Measurements from ENCODE around the gene C10orf90.

Gene C10orf90

DNA sequence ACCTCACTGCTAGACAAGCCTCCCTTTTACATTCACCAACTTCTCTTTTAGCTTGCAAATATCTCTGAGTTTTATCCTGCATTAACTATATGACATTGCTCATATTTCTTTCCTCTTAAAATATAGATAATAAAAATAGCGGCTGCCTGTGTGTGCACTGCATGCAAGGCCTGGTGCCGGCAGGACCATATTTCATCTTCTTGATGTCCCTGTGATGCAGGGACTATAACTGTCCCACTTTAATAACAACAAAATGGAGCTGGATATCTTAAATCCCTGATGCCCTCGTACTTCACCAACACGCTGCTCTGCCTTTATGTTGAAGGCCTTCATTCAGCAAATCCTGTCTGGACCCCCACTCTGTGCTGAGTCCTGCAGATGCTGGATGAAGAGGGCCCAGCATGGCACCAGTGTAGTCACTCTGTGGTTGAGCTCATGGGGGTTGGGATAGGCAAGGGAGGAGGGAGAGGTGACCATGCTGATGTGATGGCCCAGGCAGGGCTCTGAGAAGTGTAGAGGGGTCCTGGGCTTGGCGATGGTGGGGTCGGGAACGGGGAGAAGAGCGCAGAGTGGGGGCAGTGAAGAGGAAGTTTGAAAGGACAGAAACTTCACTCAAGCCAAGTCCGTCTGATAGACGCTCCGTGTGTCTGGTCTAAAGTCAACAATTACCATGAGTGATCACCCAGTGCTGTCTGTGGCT lies 40.4 kb downstream of the C10orf90 start:
- DNase-seq, result no peak

DNA sequence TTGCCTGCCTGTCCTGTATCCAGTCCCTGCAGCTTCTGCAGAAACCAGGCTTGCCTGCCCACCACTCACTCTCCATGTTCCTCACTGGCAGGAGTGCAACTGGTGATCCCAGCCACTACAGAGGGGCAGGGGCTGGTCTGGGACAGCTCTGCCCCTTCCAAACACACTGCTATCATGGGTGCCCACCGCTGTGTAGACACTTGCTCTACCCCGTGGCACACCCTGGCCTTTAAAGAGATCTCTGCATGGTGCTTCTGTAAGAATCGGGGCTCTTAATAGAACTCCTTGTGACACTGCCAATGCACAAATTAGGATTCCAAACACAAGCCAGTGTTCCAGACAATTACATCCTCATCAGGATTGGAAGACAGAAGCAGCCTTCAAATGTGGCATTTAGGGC lies 41.7 kb downstream of the C10orf90 start:
- no peak for DNase-seq

DNA sequence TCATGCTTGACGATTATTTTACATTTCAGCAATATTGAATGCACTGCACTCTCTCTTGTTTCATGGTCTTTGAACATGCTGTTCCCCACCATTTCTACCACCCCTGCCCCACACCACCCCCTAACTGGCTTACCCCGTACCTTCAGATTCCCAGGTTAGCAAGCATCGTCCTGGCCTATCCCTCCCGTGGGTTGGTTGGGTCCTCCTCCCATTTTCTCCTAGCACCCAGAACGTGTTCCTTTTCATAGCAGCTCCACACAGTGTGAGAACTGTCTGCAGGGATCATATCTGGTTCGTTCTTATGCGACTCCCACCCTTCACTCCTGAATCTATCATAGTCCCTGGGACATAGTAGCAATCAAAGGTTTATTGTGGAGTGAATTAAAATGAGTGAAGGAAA lies 48.6 kb downstream of the C10orf90 start:
- DNase-seq, result no peak

DNA sequence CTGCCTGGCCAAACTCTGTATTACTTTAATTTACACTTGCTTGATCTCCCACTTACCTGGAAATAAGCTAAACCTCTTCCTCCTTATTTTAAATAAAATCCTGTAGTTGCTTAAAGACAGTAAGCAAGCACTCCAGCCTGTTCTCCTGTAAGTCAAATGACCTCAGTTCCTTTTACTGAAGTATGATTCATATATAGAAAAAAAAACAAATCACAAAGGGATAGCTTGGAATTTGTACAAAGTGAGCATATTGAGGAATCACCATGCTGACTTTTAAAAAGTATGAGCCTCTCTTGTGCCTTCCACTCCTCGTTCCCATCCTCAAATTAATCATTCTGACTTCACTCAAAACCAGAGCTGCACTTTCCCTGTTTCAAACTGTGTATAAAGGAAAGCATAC lies 52.0 kb downstream of the C10orf90 start:
- DNase-seq, result no peak

DNA sequence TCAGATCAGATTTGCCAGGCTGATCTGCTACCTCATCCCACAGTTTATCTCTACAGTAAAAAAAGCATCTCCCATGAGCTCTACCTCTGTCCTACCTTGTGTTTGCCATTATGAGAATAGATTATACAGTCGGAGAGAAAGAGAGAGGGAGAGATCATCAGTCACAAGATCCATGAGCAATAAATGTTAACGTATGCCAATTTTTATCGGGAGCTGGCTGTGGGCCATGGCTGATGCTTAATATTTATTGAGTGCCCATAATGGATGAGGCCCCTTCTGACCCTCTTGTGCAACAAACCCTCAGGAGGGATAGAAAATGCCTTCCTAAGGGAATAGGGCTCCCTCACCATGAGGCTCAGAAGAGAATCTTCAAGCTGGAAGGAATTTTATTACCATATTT lies 52.8 kb downstream of the C10orf90 start:
- DNase-seq, result no peak

DNA sequence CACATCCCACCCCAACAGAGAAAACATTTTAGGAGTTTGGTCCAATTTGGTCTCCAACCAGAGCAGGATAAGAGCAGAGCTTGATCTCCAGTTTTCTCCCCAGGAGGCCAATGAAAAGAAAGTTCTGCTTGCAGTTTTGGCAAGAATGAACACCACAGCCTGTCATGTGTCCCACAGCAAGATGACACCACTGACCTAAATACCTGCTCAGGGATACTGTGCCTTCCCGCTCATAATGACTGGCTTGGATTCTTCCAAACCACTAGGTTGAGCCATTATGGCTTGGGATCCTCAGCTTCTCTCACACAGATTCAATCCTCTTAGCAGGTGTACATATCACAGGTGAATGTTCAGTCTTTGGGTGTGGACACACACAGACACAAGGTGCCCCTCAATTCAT lies 53.3 kb downstream of the C10orf90 start:
- DNase-seq, result no peak

DNA sequence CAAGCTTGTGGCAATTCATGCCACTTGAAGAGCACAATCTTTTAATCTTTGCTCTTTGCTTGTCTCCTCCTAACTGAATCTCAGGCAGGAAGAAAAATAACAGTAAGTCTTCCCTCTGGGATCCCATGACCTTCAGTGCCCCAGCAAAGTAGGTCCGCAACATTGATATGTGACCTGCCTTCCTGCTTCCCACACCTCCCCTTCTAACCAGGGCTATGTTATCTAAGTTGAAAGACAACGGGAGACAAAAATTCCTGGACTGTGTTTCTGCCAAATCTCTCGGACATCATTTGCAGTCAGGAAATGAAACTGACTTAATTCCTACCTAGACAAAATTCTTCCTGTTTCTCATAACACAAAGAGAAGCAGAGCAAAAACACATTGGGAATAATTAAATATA lies 53.8 kb downstream of the C10orf90 start:
- no peak for DNase-seq

DNA sequence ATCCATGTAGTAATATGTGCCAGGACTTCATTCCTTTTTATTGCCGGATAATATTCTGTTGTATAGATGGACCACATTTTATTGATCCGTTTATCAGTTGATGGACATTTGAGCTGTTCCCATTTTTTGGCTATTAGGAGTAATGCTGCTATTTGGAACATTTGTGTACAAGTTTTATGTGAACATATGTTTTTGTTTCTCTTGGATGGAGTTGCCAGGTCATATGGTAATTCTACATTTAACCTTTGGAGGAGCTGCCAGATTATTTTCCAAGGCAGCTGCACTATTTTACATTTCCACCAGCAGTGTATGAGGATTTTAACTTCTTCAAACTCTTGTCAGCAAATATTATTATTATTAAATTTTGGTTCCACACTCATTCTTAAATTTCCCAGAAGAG lies 59.2 kb downstream of the C10orf90 start:
- no peak for DNase-seq

DNA sequence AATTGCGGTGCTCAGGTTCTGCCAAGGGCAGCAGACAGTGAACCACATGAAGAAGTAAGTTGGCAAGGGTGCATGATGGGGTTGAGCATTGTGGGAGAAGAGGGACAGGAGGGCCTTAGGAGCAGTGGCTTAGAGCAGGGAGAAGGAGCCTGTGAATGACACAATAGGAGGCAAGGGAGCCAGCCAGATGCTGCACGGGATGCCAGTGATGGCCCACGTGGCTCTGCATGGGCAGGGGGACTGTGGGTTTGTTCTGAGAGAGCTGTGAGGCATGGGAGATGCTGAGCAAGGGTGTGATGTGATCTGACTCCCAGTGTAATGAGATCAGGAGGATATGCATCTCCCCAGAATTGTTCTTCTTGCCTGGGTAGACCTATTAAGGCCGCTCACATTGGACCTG lies 60.9 kb downstream of the C10orf90 start:
- no peak for DNase-seq

DNA sequence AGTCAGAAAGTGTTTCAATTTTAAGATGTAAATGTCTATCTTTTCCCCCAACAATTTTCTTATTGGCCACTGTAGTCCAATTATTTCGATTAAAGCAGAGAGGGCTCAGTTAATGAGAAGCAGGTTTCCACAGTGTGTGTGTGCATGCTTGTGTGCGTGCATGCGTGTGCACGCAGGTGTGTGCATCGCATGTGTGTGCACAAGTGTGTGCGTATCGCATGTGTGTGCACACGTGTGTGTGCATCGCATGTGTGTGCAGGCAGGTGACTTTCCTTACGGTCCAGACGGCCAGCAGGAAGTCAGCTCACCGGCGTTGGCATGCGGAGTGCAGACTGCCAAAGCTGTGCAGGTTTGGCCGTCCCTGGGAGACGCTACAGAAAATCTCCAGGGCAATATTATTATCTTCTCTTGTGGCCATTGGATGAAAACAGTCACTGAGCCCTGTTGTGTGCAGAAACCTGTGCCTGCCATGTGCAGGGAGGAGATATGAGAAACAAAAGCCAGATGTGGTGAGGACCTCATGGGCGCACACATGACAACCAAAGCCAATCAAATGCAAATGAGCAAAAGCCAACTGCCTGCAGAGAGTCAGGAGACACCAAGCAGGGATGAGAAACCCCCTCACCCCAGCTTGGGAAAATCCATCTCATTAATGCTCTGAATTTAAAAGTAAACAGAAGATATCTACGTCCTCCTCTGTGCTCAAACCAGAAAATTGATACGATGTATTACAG lies 70.4 kb downstream of the C10orf90 start:
- DNase-seq, result no peak

DNA sequence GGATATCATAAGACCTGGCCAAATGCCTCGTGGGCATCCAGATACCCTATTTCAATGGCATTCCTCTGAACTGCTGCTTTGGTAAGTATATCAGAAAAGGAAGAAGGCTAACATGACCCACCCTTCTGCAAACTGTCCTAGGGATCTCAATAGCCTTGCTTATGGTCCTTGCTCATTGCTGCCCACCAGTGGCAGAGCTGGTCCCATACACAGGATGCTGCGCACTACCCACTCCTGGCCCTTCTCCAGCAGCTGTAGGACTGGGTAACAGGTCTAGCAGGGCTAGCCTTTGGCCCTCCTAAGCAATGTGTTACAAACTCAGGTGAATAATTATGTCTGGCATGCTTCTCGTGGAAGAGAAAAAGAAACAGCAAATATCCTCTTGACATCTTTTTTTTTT lies 72.5 kb downstream of the C10orf90 start:
- DNase-seq, result no peak

DNA sequence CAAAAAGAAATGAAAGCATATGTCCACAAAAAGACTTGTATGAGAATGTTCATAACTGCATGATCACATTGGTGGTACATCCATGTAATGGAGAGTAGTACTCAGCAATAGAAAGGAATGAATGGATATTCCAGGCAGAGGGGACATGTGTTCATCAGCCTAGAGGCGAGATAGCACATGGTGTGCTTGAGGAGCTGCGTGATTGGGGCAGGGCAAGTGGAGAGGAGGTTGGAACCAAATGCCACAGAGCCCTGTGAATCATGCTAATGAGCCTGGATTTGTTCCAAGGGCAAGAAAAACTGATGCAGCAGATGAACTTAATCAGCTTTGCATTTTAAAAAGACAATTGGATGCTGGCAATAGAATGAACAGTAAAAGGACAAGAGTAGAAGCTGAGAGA lies 73.3 kb downstream of the C10orf90 start:
- DNase-seq, result no peak

DNA sequence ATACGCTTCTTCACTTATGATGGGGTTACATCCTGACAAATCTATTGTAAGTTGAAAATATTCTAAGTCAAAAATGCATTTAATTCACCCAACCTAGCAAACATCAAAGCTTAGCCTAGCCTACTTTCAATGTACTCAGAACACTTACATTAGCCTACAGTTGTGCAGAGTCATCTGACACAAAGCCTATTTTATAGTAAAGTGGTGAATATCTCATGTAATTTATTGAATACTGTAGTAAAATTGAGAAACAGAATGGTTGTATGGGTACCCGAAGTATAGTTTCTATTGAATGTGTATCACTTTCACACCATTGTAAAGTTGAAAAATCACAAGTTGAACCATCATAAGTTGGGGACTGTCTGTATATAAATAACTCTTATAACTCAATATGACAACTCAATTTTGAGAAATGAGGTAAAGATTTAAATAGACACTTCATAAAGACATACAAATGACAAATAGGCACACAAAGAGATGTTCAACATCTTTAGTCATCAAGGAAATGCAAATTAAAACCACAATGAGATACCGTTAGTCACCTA lies 73.9 kb downstream of the C10orf90 start:
- no peak for DNase-seq

DNA sequence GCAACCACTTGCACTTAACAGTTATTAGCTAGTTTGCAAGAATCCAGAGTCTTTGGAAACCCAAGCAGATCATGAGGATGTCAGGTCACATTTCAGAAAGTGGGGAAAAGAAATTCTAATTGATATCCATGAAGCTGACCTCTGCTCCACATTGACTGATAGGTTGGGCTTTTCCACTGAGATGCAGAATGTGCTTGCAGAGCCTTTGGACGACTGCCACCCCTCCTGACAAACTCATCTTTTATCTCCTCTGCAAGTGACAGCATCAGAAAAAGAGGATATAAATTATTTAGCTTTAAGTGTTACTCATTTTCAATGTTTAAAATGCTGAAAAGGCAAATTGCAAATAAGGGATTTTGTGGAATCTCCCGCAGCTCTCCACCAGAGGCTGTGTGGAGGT lies 75.3 kb downstream of the C10orf90 start:
- DNase-seq, result no peak

DNA sequence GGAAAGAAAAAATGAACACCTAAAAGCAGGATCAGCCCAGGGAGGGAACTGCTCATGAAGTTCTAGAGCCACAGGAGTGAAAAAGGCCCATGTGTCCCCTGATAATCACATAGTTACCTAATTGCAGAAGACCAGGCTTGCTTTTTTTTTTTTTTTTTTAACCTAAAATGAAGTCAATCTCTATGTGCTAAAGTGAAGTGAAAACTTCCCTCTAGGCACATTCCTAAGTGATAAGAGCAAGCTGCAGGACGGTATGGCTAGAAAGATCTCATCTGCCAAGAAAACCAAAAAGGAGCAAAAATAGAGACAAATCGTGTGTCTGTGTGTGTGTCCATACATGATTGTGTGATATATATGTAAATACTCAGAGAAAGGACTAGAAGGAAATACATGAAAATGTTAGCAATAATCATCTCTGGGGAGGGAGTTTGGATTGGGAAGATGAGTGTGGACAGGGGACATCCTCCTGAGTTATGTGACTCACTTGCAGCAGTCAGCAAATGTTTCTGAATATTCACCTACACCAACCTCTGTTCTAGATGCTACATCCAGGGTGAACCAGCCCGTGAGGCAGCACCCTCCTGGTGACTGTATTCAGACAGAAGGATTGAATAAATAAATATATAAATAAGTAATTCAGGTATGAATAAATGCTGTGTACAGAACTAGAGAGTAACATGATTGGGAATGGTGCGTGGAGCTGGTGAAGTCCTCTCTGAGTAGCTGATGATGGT lies 76.4 kb downstream of the C10orf90 start:
- DNase-seq, result no peak

DNA sequence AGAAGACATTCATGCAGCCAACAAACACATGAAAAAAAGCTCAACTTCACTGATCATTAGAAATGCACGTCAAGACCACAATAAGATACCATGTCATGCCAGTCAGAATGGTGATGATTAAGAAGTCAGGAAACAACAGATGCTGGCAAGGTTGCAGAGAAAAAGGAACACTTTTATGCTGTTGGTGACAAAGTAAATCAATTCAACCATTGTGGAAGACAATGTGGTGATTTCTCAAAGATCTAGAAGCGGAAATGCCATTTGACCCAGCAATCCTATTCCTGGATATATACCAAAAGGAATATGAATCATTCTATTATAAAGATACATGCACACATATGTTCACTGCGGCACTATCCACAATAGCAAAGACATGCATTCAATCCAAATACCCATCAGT lies 77.6 kb downstream of the C10orf90 start:
- no peak for DNase-seq

DNA sequence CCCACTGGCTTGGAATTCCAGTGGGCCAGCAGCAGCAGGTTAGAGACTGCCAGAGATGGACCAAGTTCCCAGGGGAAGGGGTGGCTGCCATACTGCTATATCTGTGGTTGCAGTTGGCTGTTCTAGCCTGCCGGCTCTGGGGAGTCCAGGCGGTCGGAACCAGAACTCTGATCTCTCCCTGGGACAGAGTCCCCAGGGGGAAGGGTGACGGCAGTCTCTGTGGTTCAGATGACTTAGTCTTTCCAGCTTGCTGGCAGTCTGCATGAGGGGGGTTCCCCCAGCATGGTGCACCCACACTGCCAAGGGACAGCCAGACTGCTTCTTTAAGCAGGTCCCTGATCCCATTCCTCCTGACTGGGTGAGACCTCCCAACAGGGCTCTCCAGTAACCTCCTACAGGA lies 82.5 kb downstream of the C10orf90 start:
- no peak for DNase-seq

DNA sequence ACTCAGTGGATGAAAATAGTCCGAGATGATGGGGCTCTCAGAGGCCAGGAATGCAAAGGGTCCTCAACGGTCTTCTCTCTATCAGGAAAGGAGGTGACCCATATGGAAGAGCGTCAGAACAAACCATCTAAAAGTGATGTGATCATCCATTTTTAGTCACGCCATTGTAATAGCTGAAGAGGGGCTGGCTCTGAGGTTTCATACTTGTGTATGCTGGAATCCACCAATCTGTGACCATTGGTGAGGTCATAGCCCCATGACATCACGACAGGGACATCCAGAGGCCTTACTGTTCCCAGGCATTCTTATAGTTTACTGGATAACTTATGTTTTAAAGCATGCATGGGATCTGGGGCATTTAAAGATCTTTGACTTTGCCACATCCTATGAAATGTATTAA lies 83.6 kb downstream of the C10orf90 start:
- DNase-seq, result no peak

DNA sequence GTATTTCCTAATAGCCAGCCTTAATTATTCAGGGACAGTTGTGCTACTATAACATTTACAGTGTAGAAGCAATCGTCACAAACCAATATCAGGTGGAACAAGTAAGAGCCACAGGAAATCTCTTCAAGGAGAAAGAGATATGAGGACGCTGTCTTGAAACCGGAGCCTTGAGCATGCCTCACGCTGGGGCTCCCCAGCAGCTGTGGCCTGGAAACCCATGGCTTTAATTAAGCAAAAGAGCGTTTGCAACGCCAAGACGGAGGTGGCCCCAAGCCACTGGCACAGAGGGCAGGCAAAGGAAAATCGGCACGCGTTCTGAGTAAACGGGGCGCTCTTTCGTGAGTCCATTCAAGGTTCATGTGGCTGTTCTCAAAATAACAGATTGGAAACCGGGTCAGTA lies 84.4 kb downstream of the C10orf90 start:
- DNase-seq, result no peak

DNA sequence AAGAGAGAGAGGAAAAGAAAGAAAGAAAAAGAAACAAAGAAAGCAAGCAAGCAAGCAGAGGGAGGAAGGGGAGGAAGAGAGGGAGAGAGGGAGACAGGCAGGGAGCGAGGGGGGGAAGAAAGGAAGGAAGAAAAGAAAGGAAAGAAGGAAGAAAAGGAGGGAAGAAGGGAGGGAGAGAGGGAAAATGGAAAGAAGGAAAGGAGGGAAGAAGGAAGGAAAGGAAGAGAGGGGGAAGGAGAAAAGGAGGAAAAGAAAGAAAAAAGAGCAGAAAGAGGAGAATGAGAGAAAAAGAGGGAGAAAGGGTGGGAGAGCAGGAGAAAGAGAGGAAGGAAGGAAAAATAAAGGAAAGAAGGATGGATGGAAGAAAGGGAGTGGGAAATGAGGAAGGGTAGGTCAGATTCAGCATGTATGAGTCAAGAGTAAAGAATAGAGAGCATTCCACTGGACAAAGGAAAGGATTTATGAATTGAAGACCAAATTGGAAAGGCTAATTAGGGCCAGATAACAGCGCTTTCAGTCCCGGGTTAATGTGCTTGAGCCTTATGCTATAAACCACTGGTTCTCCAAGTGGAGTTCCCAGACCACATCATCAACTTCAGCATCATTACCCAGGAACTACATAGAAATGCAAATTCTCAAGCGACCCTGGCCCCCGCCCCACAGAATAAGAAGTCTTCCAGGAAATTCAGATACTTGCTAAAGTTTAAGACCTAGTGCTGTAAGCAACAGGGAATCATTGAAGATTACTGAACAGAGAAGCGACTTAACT lies 85.1 kb downstream of the C10orf90 start:
- DNase-seq, result no peak

DNA sequence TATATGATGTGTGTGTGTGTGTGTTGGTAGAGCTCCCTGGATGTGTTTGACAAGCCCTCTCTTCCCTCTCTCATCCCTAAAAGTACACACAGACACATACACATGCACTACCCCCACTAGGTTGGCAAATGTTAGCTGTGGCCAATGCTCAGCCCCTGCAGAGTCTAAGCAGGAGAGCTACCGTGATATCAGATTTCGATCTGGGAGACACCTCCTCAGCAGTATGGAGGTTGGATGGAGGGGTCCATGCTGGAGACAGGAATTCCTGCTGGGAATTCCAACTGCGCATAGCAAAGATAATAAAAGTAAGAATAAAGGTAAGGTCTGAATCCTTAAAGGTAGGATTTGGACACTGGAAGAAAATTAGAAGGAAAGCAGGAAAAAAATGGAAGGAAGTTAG lies 85.7 kb downstream of the C10orf90 start:
- DNase-seq, result no peak

DNA sequence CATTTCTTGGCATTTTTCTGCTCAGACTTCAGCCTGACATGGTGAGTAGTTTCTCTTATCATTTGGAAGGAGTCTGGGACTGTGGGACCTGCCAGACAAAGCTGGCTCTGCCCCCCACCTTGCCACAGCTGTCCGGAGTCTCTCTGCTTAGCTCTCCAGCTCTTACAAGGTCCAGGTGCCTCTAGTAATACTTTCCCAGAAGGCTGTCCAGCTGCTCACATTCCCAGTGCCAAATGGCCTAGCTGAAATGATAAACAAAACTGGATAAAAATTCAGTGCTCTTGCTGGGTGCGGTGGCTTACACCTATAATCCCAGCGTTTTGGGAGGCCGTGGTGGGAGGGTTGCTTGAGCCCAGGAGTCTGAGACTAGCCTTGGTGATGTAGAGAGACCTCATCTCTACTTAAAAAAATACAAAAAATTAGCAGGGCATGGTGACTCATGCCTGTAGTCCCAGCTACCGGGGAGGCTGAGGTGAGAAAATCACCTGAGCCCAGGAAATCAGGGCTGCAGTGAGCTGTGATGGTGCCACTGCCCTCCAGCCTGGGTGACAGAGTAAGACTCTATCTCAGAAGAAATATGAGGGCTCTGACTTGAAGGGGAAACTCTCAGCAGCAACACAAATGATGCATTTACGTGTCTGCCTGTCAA lies 86.8 kb downstream of the C10orf90 start:
- no peak for DNase-seq
